Vagina (tissue), 2 donors: ENCODE results near the gene PNKD. TPM values are rescaled to one million over a fixed set of nuclear protein-coding genes. Genes with fewer than 3 reads are reported as not detected.

Source experiments
- DNase-seq, 2 donors: peaks; one replicate each; pipeline ENCODE4 v3.0.0-alpha.2; 2017; ENCODE audit errors: extremely low spot score in 2 of 2
- H3K27ac ChIP-seq: fragments of 200-600 bp; sonication (generic); one replicate; pipeline ENCODE4 v1.5.1; 2019
- H3K27me3 ChIP-seq: fragments of 200-600 bp; sonication (generic); one replicate; pipeline ENCODE4 v1.5.1; 2019
- H3K36me3 ChIP-seq, 2 donors: fragments of 200-600 bp; sonication (generic); one replicate each; pipeline ENCODE4 v1.5.1; 2017 to 2019
- H3K4me1 ChIP-seq: fragments of 200-600 bp; sonication (generic); one replicate; pipeline ENCODE4 v1.5.1; 2019
- H3K4me3 ChIP-seq, 2 donors: fragments of 200-600 bp; sonication (generic); 1 replicate in 1 of 2; 2 replicates in 1 of 2; pipeline ENCODE4 v1.5.1; 2016 to 2019
- H3K9me3 ChIP-seq: fragments of 200-600 bp; sonication (generic); one replicate; pipeline ENCODE4 v1.5.1; 2019
- CTCF ChIP-seq, 3 experiments: fragments of 450-650 bp in 2 of 3; fragments of 200-600 bp in 1 of 3; sonication (generic) in 1 of 3; IDR thresholded peaks; one replicate each; pipeline ENCODE4 v1.5.1; 2017 to 2019; ENCODE audit warnings: antibody characterized with exemption in 3 of 3, mild to moderate bottlenecking in 2 of 3, moderate library complexity in 2 of 3
- POLR2A ChIP-seq, 2 donors: fragments of 450-650 bp; IDR thresholded peaks; one replicate each; pipeline ENCODE4 v1.6.1; 2017; ENCODE audit warnings: antibody characterized with exemption in 2 of 2, mild to moderate bottlenecking in 2 of 2, moderate library complexity in 2 of 2
- POLR2AphosphoS5 ChIP-seq, 2 donors: sonication (generic); formaldehyde crosslinking; IDR thresholded peaks; one replicate each; pipeline ENCODE4 v1.9.0; 2017; ENCODE audit warnings: antibody characterized with exemption in 2 of 2, mild to moderate bottlenecking in 2 of 2, low read depth in 1 of 2; ENCODE audit not compliant: insufficient read depth in 1 of 2
- intact Hi-C: fragments of 100-400 bp; cut with DNase I; formaldehyde crosslinking; loops from one replicate; pipeline ENCODE4 v1.15.1; 2023
- total RNA-seq: library from RNA; depleted of rRNA; stranded (reverse); fragments of >200 nt; gene quantifications from one replicate; pipeline ENCODE4 v1.2.3, GENCODE V29; 2016

PNKD gene
- total RNA-seq, 1 donor from 2014 or later, result 28.7 TPM

GRCh38 chr2:218371983-218372350, 101.6 kb downstream of the PNKD start:
- intact Hi-C loops, result no loop called here
- H3K4me3 ChIP-seq, result no peak overlapping the region
- H3K27me3 ChIP-seq, result no peaks in the 10 kb centered on the region
- no peak for DNase-seq
- peaks cover 26% of the 10 kb centered on the region for H3K4me1 ChIP-seq
- H3K9me3 ChIP-seq, result no peaks in the 10 kb centered on the region
- no peaks in the 10 kb centered on the region for H3K36me3 ChIP-seq
- no peak for TF ChIP-seq POLR2A (IDR thresholded peaks at IDR 0.05)
- no peak overlapping the region for H3K27ac ChIP-seq

- H3K27ac ChIP-seq, result no peak overlapping the region
Measured at GRCh38 chr2:218374795-218375194, 104.5 kb downstream of the PNKD start.

GRCh38 chr2:218375212-218375611, 104.9 kb downstream of the PNKD start:
- H3K27ac ChIP-seq, result no peak overlapping the region
- no peak for TF ChIP-seq POLR2A (IDR thresholded peaks at IDR 0.05)
- TF ChIP-seq CTCF (IDR thresholded peaks at IDR 0.05), result no peak
- no peak for TF ChIP-seq POLR2AphosphoS5 (IDR thresholded peaks at IDR 0.05; ENCODE audit: insufficient read depth in 1 of 2, low read depth in 1 of 2)
- DNase-seq, result no peak
- H3K4me3 ChIP-seq, result no peak overlapping the region
- H3K27me3 ChIP-seq, result no peaks in the 10 kb centered on the region
- intact Hi-C loops, result no loop called here
- H3K4me1 ChIP-seq, result no peaks in the 10 kb centered on the region
- H3K9me3 ChIP-seq, result no peaks in the 10 kb centered on the region
- H3K36me3 ChIP-seq, result no peaks in the 10 kb centered on the region

More at GRCh38 chr2:218374795-218375194, 104.5 kb downstream of the PNKD start:
- Histone ChIP-seq H3K4me3 (no peak overlapping the region), H3K9me3 (no peaks in the 10 kb centered on the region), H3K4me1 (peaks cover 1% of the 10 kb centered on the region), H3K36me3 (no peaks in the 10 kb centered on the region), H3K27me3 (no peaks in the 10 kb centered on the region)
- intact Hi-C loops, result no loop called here
- no peak for TF ChIP-seq POLR2A (IDR thresholded peaks at IDR 0.05)
- TF ChIP-seq CTCF (IDR thresholded peaks at IDR 0.05), result no peak
- no peak for TF ChIP-seq POLR2AphosphoS5 (IDR thresholded peaks at IDR 0.05; ENCODE audit: insufficient read depth in 1 of 2, low read depth in 1 of 2)
- DNase-seq, result no peak

GRCh38 chr2:218378053-218378452, 107.7 kb downstream of the PNKD start:
- H3K4me1 ChIP-seq, result no peaks in the 10 kb centered on the region
- no peak for DNase-seq
- H3K36me3 ChIP-seq, result no peaks in the 10 kb centered on the region
- TF ChIP-seq POLR2AphosphoS5 (IDR thresholded peaks at IDR 0.05; ENCODE audit: insufficient read depth in 1 of 2, low read depth in 1 of 2) (no peak), CTCF (IDR thresholded peaks at IDR 0.05) (no peak), POLR2A (IDR thresholded peaks at IDR 0.05) (no peak)
- H3K27me3 ChIP-seq, result no peaks in the 10 kb centered on the region
- H3K27ac ChIP-seq, result no peak overlapping the region
- no peaks in the 10 kb centered on the region for H3K9me3 ChIP-seq
- intact Hi-C loops, result no loop called here
- H3K4me3 ChIP-seq, result no peak overlapping the region

GRCh38 chr2:218381916-218382366, 111.6 kb downstream of the PNKD start, which contains the start of gene SLC11A1:
Gene SLC11A1, plus strand, starts transcription at chr2:218382273. Its CDS starts 96 bp downstream, at chr2:218382369.
- TF ChIP-seq POLR2A (IDR thresholded peaks at IDR 0.05), result peak in 1 of 2 donors; percentile 16
- TF ChIP-seq CTCF (IDR thresholded peaks at IDR 0.05), result no peak
- TF ChIP-seq POLR2AphosphoS5 (IDR thresholded peaks at IDR 0.05; ENCODE audit: insufficient read depth in 1 of 2, low read depth in 1 of 2), result peak in 1 of 2 donors; percentile 51
- Histone ChIP-seq H3K9me3 (no peaks in the 10 kb centered on the region), H3K27me3 (no peaks in the 10 kb centered on the region), H3K4me1 (peaks cover 8% of the 10 kb centered on the region), H3K4me3 (no peak within 1 kb of the TSS), H3K36me3 (no peaks in the 10 kb centered on the region), H3K27ac (no peak within 1 kb of the TSS)
- intact Hi-C loops, result no loop called here
- DNase-seq, result no peak
